Stomach (tissue), 4 donors: ENCODE data around the gene HYAL1.

Experiments
- CTCF ChIP-seq, 7 experiments: fragments of 450-650 bp in 4 of 7; fragments of 200-600 bp in 3 of 7; sonication (generic) in 3 of 7; IDR thresholded peaks; one replicate each; pipeline ENCODE4 v1.5.1; 2016 to 2019; ENCODE audit warnings: antibody characterized with exemption in 7 of 7, control low read depth in 2 of 7, mild to moderate bottlenecking in 1 of 7
- POLR2A ChIP-seq, 4 donors: fragments of 450-650 bp; IDR thresholded peaks; one replicate each; pipeline ENCODE4 v1.6.1; 2016; ENCODE audit warnings: antibody characterized with exemption in 4 of 4, control low read depth in 2 of 4, mild to moderate bottlenecking in 1 of 4, moderate library complexity in 1 of 4

GRCh38 chr3:50288387-50289007 is 14.9 kb downstream of the HYAL1 start:
- TF ChIP-seq CTCF (IDR thresholded peaks at IDR 0.05) (no peak), POLR2A (IDR thresholded peaks at IDR 0.05) (no peak)
